ELF-1 (cell line): ENCODE data around the gene CCDC88B.

Source experiments
- DNase-seq: peaks from one replicate; pipeline ENCODE4 v3.0.0-alpha.2; 2016; ENCODE audit warnings: low read depth, low spot score

Gene CCDC88B

GRCh38 chr11:64342869-64343745 is 3.1 kb downstream of the CCDC88B start:
- DNase-seq = no peak

GRCh38 chr11:64343767-64344559 is 4.0 kb downstream of the CCDC88B start:
- peak; percentile 49 for DNase-seq

GRCh38 chr11:64344787-64345186 is 4.8 kb downstream of the CCDC88B start:
- no peak for DNase-seq

- DNase-seq = no peak
Observed at GRCh38 chr11:64347193-64347867, 7.3 kb downstream of the CCDC88B start.

GRCh38 chr11:64348383-64349024 is 8.5 kb downstream of the CCDC88B start:
- DNase-seq = peak; percentile 42

- DNase-seq = no peak
Observed at GRCh38 chr11:64349025-64349387, 9.0 kb downstream of the CCDC88B start.

GRCh38 chr11:64349404-64349803 is 9.4 kb downstream of the CCDC88B start:
- no peak for DNase-seq

GRCh38 chr11:64351136-64351631 is 11.2 kb downstream of the CCDC88B start:
- no peak for DNase-seq

GRCh38 chr11:64352099-64352994 is 12.3 kb downstream of the CCDC88B start:
- no peak for DNase-seq

GRCh38 chr11:64352995-64353714 is 13.2 kb downstream of the CCDC88B start:
- no peak for DNase-seq

GRCh38 chr11:64353715-64354506 is 13.9 kb downstream of the CCDC88B start:
- DNase-seq = no peak

GRCh38 chr11:64355078-64355940 is 15.3 kb downstream of the CCDC88B start:
- DNase-seq = peak; percentile 86

- peak; percentile 92 for DNase-seq
Observed at GRCh38 chr11:64356498-64357411, 16.8 kb downstream of the CCDC88B start.

GRCh38 chr11:64357446-64357845 is 17.4 kb downstream of the CCDC88B start:
- no peak for DNase-seq

GRCh38 chr11:64357904-64358535 is 18.0 kb downstream of the CCDC88B start:
- no peak for DNase-seq

GRCh38 chr11:64358536-64358906 is 18.5 kb downstream of the CCDC88B start:
- no peak for DNase-seq
